ENCODE measurements around the gene ROBO1. TPM values are rescaled to one million over a fixed set of nuclear protein-coding genes. Genes with fewer than 3 reads are reported as not detected.

Gene ROBO1
- total and polyA plus RNA-seq, 2 of the 13 experiments (the other 11 are each of a cell fraction or from before 2014, with no cell fraction given): 52.2 to 71.0 TPM

GRCh38 chr3:79066481-79066880 lies 701.3 kb downstream of the ROBO1 start:
- ATAC-seq (no peak), FAIRE-seq (no peak), DNase-seq (ENCODE audit: low spot score) (no peak)
- in situ Hi-C loops (cut with HindIII; ENCODE audit: extremely low pct_ligation_motif_present, low pct_unique_long_range_greater_than_20kb) (no loop called here), intact Hi-C loops (cut with micrococcal nuclease; ENCODE audit: unreplicated experiment) (no loop called here)
- Histone ChIP-seq H3K36me3 (replicated peaks in 1 of 2; ENCODE audit: control insufficient read depth in 1 of 2, insufficient read depth in 2 of 2, low read length in 2 of 2) (no peaks in the 10 kb centered on the region), H3K79me2 (ENCODE audit: insufficient read depth, low read length) (no peaks in the 10 kb centered on the region), H3K4me3 (replicated peaks in 1 of 3; ENCODE audit: insufficient read depth in 1 of 3, low read depth in 2 of 3, low read length in 3 of 3) (no peak overlapping the region), H3K27me3 (ENCODE audit: control insufficient read depth in 1 of 2, insufficient read depth in 2 of 2, low read length in 2 of 2) (no peaks in the 10 kb centered on the region), H4K20me1 (ENCODE audit: insufficient read depth, low read length) (no peaks in the 10 kb centered on the region), H3K4me1 (ENCODE audit: insufficient read depth, low read length) (no peaks in the 10 kb centered on the region), H3K4me2 (ENCODE audit: low read depth, low read length) (no peak overlapping the region), H3K9ac (ENCODE audit: insufficient read depth, low read depth, low read length) (no peak overlapping the region), H3K27ac (ENCODE audit: extremely low read length, insufficient read depth, low read length) (no peak overlapping the region), H2AFZ (ENCODE audit: low read length) (no peak overlapping the region), H3K9me3 (ENCODE audit: low read length) (no peaks in the 10 kb centered on the region)
- 10% methylated on average over 4 of the region's 4 CpGs for WGBS (ENCODE audit: low lambda C conversion rate)
- TF ChIP-seq ZNF431 (CRISPR knock-in tag; IDR thresholded peaks at IDR 0.05; ENCODE audit: borderline replicate concordance, low read depth): no peak
- no peak for TF ChIP-seq RARA (CRISPR knock-in tag; IDR thresholded peaks at IDR 0.05)
- no peak for TF ChIP-seq HMGA1 (CRISPR knock-in tag; conservative IDR thresholded peaks at IDR 0.05)
- TF ChIP-seq, protein P1, sequence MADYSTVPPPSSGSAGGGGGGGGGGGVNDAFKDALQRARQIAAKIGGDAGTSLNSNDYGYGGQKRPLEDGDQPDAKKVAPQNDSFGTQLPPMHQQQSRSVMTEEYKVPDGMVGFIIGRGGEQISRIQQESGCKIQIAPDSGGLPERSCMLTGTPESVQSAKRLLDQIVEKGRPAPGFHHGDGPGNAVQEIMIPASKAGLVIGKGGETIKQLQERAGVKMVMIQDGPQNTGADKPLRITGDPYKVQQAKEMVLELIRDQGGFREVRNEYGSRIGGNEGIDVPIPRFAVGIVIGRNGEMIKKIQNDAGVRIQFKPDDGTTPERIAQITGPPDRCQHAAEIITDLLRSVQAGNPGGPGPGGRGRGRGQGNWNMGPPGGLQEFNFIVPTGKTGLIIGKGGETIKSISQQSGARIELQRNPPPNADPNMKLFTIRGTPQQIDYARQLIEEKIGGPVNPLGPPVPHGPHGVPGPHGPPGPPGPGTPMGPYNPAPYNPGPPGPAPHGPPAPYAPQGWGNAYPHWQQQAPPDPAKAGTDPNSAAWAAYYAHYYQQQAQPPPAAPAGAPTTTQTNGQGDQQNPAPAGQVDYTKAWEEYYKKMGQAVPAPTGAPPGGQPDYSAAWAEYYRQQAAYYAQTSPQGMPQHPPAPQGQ (CRISPR knock-in tag; IDR thresholded peaks at IDR 0.05; ENCODE audit: borderline replicate concordance): no peak
- no peak for TF ChIP-seq ZNF850 (CRISPR knock-in tag; conservative IDR thresholded peaks at IDR 0.05)
- no peak for TF ChIP-seq EHMT2 (IDR thresholded peaks at IDR 0.05; ENCODE audit: borderline replicate concordance, low read depth, low read length)
- BruUV-seq (replicated peaks): no TSS peak
- ChIA-PET POLR2A (no interaction called here), CTCF (ENCODE audit: low intra/inter-chr PET ratio, low total read pairs) (no interaction called here)

DNA sequence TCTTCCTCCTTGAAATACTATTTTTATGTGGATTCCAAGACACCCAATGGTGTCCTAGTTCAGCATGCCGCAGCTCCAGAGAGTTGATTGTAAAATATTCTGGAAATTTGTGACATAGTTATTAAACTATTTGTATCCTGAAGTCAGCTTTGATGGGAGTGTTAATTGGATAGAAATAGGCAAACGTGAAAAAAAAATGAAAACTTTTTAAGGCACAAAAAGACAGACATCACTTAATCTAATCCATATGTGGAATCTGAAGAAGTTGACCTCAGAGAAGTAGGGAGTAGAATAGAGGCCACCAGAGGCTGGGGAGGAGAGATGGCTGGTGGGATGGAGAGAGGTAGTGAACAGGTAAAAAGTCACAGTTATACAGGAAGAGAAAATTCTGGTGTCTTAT lies 704.2 kb downstream of the ROBO1 start:
- no peaks in the 10 kb centered on the region for H3K4me1 ChIP-seq (ENCODE audit: insufficient read depth, low read length)
- no peak for FAIRE-seq
- BruUV-seq (replicated peaks): no TSS peak
- H3K9me3 ChIP-seq (ENCODE audit: low read length): no peaks in the 10 kb centered on the region
- H3K4me2 ChIP-seq (ENCODE audit: low read depth, low read length): no peak overlapping the region
- intact Hi-C loops (cut with micrococcal nuclease; ENCODE audit: unreplicated experiment): no loop called here
- no peak overlapping the region for H3K9ac ChIP-seq (ENCODE audit: insufficient read depth, low read depth, low read length)
- H2AFZ ChIP-seq (ENCODE audit: low read length): no peak overlapping the region
- H3K36me3 ChIP-seq (replicated peaks in 1 of 2; ENCODE audit: control insufficient read depth in 1 of 2, insufficient read depth in 2 of 2, low read length in 2 of 2): no peaks in the 10 kb centered on the region
- POLR2A ChIA-PET: no interaction called here
- H4K20me1 ChIP-seq (ENCODE audit: insufficient read depth, low read length): no peaks in the 10 kb centered on the region
- no peaks in the 10 kb centered on the region for H3K27me3 ChIP-seq (ENCODE audit: control insufficient read depth in 1 of 2, insufficient read depth in 2 of 2, low read length in 2 of 2)
- no peaks in the 10 kb centered on the region for H3K79me2 ChIP-seq (ENCODE audit: insufficient read depth, low read length)
- H3K27ac ChIP-seq (ENCODE audit: extremely low read length, insufficient read depth, low read length): no peak overlapping the region
- 5% methylated on average over 2 of the region's 2 CpGs for WGBS (ENCODE audit: low lambda C conversion rate)
- no peak for DNase-seq (ENCODE audit: low spot score)
- H3K4me3 ChIP-seq (replicated peaks in 1 of 3; ENCODE audit: insufficient read depth in 1 of 3, low read depth in 2 of 3, low read length in 3 of 3): no peak overlapping the region
- in situ Hi-C loops (cut with HindIII; ENCODE audit: extremely low pct_ligation_motif_present, low pct_unique_long_range_greater_than_20kb): no loop called here
- CTCF ChIA-PET (ENCODE audit: low intra/inter-chr PET ratio, low total read pairs): no interaction called here
- ATAC-seq: no peak
- TF ChIP-seq HNRNPL (IDR thresholded peaks at IDR 0.05; ENCODE audit: low read depth, low read length): no peak
- no peak for TF ChIP-seq RFXANK (CRISPR knock-in tag; IDR thresholded peaks at IDR 0.05)
- TF ChIP-seq SIX4 (CRISPR knock-in tag; IDR thresholded peaks at IDR 0.05): no peak
- no peak for TF ChIP-seq THAP9 (CRISPR knock-in tag; IDR thresholded peaks at IDR 0.05; ENCODE audit: borderline replicate concordance)
- no peak for TF ChIP-seq NFYB (CRISPR knock-in tag; IDR thresholded peaks at IDR 0.05)
- TF ChIP-seq XRCC5 (optimal IDR thresholded peaks at IDR 0.05; ENCODE audit: low read length): no peak
- TF ChIP-seq ZNF883 (CRISPR knock-in tag; IDR thresholded peaks at IDR 0.05; ENCODE audit: not compliant biosample characterization): no peak
